Activated CD4-positive, CD25-positive, alpha-beta regulatory T cell treated with anti-CD3 and anti-CD28 coated beads, Interleukin-2, amount 50 U/mL, for 16 hours (primary cell): Measurements from ENCODE around the gene C22orf15.

ENCODE experiments used
- DNase-seq: peaks from one replicate; pipeline ENCODE4 v3.0.0-alpha.2; 2020; ENCODE audit warnings: low read depth, low spot score

The C22orf15 gene

GRCh38 chr22:23750714-23751440, 11.9 kb upstream of the C22orf15 start, which contains the start of gene ZNF70:
ZNF70 (minus strand) TSS chr22:23751112; CDS start chr22:23745140, 5,972 bp downstream.
- peak; percentile 66 for DNase-seq

GRCh38 chr22:23751441-23751996, 11.3 kb upstream of the C22orf15 start:
- no peak for DNase-seq

GRCh38 chr22:23752090-23752691, 10.6 kb upstream of the C22orf15 start:
- no peak for DNase-seq

GRCh38 chr22:23752750-23753149, 10.0 kb upstream of the C22orf15 start:
- DNase-seq, result no peak

- no peak for DNase-seq
These were observed 9.4 kb upstream of the C22orf15 start for GRCh38 chr22:23753385-23753784.

GRCh38 chr22:23754220-23754919, 8.4 kb upstream of the C22orf15 start, which contains the start of gene VPREB3:
VPREB3 (minus strand) TSS chr22:23754425; CDS start chr22:23754363, 62 bp downstream.
- DNase-seq, result no peak

GRCh38 chr22:23754980-23755636, 7.7 kb upstream of the C22orf15 start:
- no peak for DNase-seq

- DNase-seq, result no peak
These were observed 7.1 kb upstream of the C22orf15 start for GRCh38 chr22:23755711-23756110.

- no peak for DNase-seq
These were observed 5.9 kb upstream of the C22orf15 start for GRCh38 chr22:23756891-23757290.

GRCh38 chr22:23759566-23759965, 3.2 kb upstream of the C22orf15 start:
- DNase-seq, result no peak

GRCh38 chr22:23760056-23760455, 2.7 kb upstream of the C22orf15 start:
- DNase-seq, result no peak

GRCh38 chr22:23763579-23763945, 772 bp downstream of the C22orf15 start:
- no peak for DNase-seq

GRCh38 chr22:23763954-23764353, 1.2 kb downstream of the C22orf15 start:
- no peak for DNase-seq

- no peak for DNase-seq
These were observed 2.4 kb downstream of the C22orf15 start for GRCh38 chr22:23764899-23765881.

GRCh38 chr22:23767303-23767672, 4.5 kb downstream of the C22orf15 start:
- no peak for DNase-seq

GRCh38 chr22:23767673-23768548, 5.1 kb downstream of the C22orf15 start, which contains the start of gene CHCHD10:
CHCHD10 (minus strand) TSS chr22:23767972; CDS start chr22:23767874, 98 bp downstream.
- DNase-seq, result peak; percentile 50

GRCh38 chr22:23769321-23769965, 6.7 kb downstream of the C22orf15 start:
- no peak for DNase-seq

- no peak for DNase-seq
These were observed 9.5 kb downstream of the C22orf15 start for GRCh38 chr22:23772315-23772648.
